Adipocyte (in vitro differentiated cells): ENCODE data around the gene ALMS1.
"Not testable (repeated sequence)": the region's sequence is repeated elsewhere in the genome, so short reads cannot be mapped to it uniquely, and the experiment has no call there.

ENCODE experiments used
- DNase-seq: peaks from one replicate; pipeline ENCODE4 v3.0.0-alpha.2; 2015; ENCODE audit warnings: low read depth
- H3K27me3 ChIP-seq: replicated peaks from 2 replicates; pipeline ENCODE4 v1.7.0; 2013; ENCODE audit warnings: mild to moderate bottlenecking, low read length, moderate library complexity; ENCODE audit not compliant: control insufficient read depth, insufficient read depth
- H3K36me3 ChIP-seq: 2 replicates; pipeline ENCODE4 v1.7.0; 2013; ENCODE audit warnings: low read length, mild to moderate bottlenecking, moderate library complexity; ENCODE audit not compliant: control insufficient read depth, insufficient read depth, severe bottlenecking
- H3K4me1 ChIP-seq: 2 replicates; pipeline ENCODE4 v1.7.0; 2013; ENCODE audit warnings: mild to moderate bottlenecking, low read length, moderate library complexity; ENCODE audit not compliant: control insufficient read depth, insufficient read depth
- H3K4me3 ChIP-seq: 2 replicates; pipeline ENCODE4 v1.7.0; 2013; ENCODE audit warnings: mild to moderate bottlenecking, low read length, moderate library complexity
- H3K9ac ChIP-seq: 2 replicates; pipeline ENCODE4 v1.7.0; 2013; ENCODE audit warnings: mild to moderate bottlenecking, low read length, moderate library complexity
- H3K9me3 ChIP-seq: 2 replicates; pipeline ENCODE4 v1.7.0; 2013; ENCODE audit warnings: mild to moderate bottlenecking, low read length, moderate library complexity; ENCODE audit not compliant: control insufficient read depth

ALMS1 gene

GRCh38 chr2:73626237-73626636 is 240.6 kb downstream of the ALMS1 start:
- H3K36me3 ChIP-seq, H3K27me3 ChIP-seq, H3K4me1 ChIP-seq, H3K9me3 ChIP-seq, H3K4me3 ChIP-seq, H3K9ac ChIP-seq, DNase-seq: not testable (repeated sequence)

GRCh38 chr2:73628493-73628892 is 242.9 kb downstream of the ALMS1 start:
- not testable (repeated sequence) for H3K36me3 ChIP-seq, H3K4me3 ChIP-seq, DNase-seq, H3K9ac ChIP-seq, H3K9me3 ChIP-seq, H3K4me1 ChIP-seq, H3K27me3 ChIP-seq

DNA sequence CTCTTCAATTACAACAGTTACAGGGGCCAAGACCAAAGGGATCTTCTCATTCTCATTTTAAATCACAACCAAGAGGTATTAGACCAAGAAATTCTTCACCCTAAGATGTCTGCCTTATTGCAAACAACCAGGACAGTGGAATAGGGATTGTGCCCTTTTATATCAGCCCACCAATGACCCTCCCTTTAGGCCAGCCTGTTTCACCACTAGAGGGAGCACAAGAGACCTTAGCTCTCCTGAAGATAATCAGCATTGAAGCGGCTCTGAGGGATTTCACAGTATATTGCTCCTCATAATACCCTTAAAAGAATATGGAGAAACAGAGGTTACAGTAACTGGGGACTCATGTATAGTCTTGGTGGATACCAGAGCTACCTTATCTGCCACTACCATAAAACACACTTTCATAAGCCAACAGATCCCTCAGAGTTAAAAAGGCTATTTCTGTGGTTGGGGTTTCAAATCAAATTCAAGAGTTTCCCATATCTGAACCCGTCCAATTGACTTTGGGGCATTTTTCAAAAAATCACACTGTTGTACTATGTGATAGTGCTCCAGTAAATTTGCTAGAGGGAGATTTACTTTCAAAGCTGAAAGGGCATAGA is 245.1 kb downstream of the ALMS1 start:
- DNase-seq: peak; percentile 6
- H3K36me3 ChIP-seq, H3K9ac ChIP-seq, H3K4me3 ChIP-seq, H3K4me1 ChIP-seq, H3K27me3 ChIP-seq, H3K9me3 ChIP-seq: not testable (repeated sequence)

- not testable (repeated sequence) for H3K4me3 ChIP-seq, H3K9me3 ChIP-seq, DNase-seq, H3K27me3 ChIP-seq, H3K36me3 ChIP-seq, H3K9ac ChIP-seq
- peaks cover 15% of the 10 kb centered on the region for H3K4me1 ChIP-seq
These were observed 251.3 kb downstream of the ALMS1 start for GRCh38 chr2:73636977-73637376.

DNA sequence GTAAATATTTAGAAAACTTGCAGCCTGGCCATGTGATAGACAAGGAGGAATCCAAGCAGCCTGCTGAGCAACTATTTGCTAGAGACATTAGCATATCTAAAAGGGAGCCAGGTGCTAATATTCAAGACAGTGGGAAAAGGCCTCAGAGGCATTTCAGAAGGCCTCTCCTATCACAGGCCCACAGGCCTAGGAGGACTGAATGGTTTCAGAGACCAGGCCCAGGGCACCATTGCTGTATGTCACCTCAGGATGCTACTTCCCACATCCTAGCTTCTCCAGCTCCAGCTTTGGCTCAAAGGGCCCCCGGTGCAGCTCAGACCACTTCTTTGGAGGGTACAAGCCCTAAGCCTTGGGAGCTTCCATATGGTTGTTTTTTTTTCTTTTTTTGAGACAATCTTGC is 252.8 kb downstream of the ALMS1 start:
- H3K9me3 ChIP-seq: peaks cover 5% of the 10 kb centered on the region
- peaks cover 15% of the 10 kb centered on the region for H3K4me1 ChIP-seq
- peaks cover 5% of the 10 kb centered on the region for H3K27me3 ChIP-seq
- H3K36me3 ChIP-seq: no peaks in the 10 kb centered on the region
- H3K9ac ChIP-seq: no peak overlapping the region
- H3K4me3 ChIP-seq: no peak overlapping the region
- DNase-seq: no peak

DNA sequence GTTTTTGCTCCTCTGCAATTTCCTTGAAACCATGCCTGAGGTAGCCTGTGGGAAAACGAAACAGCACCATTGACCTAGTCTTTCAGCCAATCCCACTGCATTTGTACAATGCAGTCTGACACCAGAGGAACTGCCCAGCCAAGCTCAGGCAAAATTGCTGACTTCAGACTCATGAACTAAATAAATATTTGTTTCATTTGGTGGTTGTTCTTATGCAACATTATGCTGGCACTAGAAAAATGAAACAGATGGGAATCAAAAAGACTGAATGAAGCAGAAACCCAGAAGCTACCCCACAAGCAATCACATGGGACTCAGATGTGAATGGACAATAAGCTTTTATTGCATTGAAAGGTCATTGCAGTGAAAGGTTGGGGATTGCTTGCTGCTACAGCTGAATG is 254.9 kb downstream of the ALMS1 start:
- Histone ChIP-seq H3K4me3 (no peak overlapping the region), H3K36me3 (no peaks in the 10 kb centered on the region), H3K27me3 (peaks cover 11% of the 10 kb centered on the region), H3K9me3 (peaks cover 5% of the 10 kb centered on the region), H3K4me1 (peaks cover 15% of the 10 kb centered on the region), H3K9ac (no peak overlapping the region)
- DNase-seq: peak; percentile 56

GRCh38 chr2:73640946-73641766 is 255.5 kb downstream of the ALMS1 start:
- Histone ChIP-seq H3K4me3 (no peak overlapping the region), H3K27me3 (peaks cover 11% of the 10 kb centered on the region), H3K9me3 (peaks cover 5% of the 10 kb centered on the region), H3K9ac (no peak overlapping the region), H3K36me3 (no peaks in the 10 kb centered on the region), H3K4me1 (peaks cover 15% of the 10 kb centered on the region)
- DNase-seq: no peak

GRCh38 chr2:73641767-73642062 is 256.1 kb downstream of the ALMS1 start:
- DNase-seq: no peak
- Histone ChIP-seq H3K36me3 (no peaks in the 10 kb centered on the region), H3K4me1 (peaks cover 15% of the 10 kb centered on the region), H3K4me3 (no peak overlapping the region), H3K9ac (no peak overlapping the region), H3K27me3 (peaks cover 11% of the 10 kb centered on the region), H3K9me3 (peaks cover 5% of the 10 kb centered on the region)

- peaks cover 15% of the 10 kb centered on the region for H3K4me1 ChIP-seq
- H3K4me3 ChIP-seq: no peak within 1 kb of the TSS
- DNase-seq: no peak
- no peaks in the 10 kb centered on the region for H3K36me3 ChIP-seq
- H3K27me3 ChIP-seq: peaks cover 11% of the 10 kb centered on the region
- H3K9ac ChIP-seq: no peak within 1 kb of the TSS
- H3K9me3 ChIP-seq: peaks cover 5% of the 10 kb centered on the region
These were observed 256.8 kb downstream of the ALMS1 start, which contains the start of gene NAT8 for GRCh38 chr2:73642338-73643018. Gene NAT8, minus strand, starts transcription at chr2:73642422. Its CDS starts 794 bp downstream, at chr2:73641628.

GRCh38 chr2:73647690-73648089 is 262.1 kb downstream of the ALMS1 start:
- not testable (repeated sequence) for DNase-seq, H3K9ac ChIP-seq, H3K9me3 ChIP-seq, H3K36me3 ChIP-seq, H3K4me3 ChIP-seq, H3K4me1 ChIP-seq
- peaks cover 10% of the 10 kb centered on the region for H3K27me3 ChIP-seq

GRCh38 chr2:73651591-73652230 is 266.1 kb downstream of the ALMS1 start:
- no peak for DNase-seq
- Histone ChIP-seq H3K4me1 (no peaks in the 10 kb centered on the region), H3K9ac (no peak overlapping the region), H3K36me3 (no peaks in the 10 kb centered on the region), H3K9me3 (no peaks in the 10 kb centered on the region), H3K27me3 (peaks cover 4% of the 10 kb centered on the region), H3K4me3 (no peak overlapping the region)
